HEK293 (cell line): ENCODE results near the gene ARHGAP6.

Experiments used
- CTCF ChIA-PET: fragments of 350-600 bp; formaldehyde crosslinking; extraction: SDS; loops from one replicate; lab custom pipeline; 2021; ENCODE audit warnings: antibody characterized with exemption; lab: Yijun Ruan, JAX
- POLR2A ChIA-PET: fragments of 300-600 bp; formaldehyde crosslinking; extraction: SDS; loops from one replicate; lab custom pipeline; 2020; ENCODE audit warnings: antibody characterized with exemption, inconsistent platforms; lab: Yijun Ruan, JAX
- H3K27ac ChIP-seq: fragments of 200-500 bp; sonication (Bioruptor generic); 2 replicates; pipeline ENCODE4 v1.5.1; 2014; ENCODE audit warnings: low read depth, low read length, control low read depth, inconsistent platforms; ENCODE audit errors: extremely low read depth
- H3K36me3 ChIP-seq, 2 experiments: fragments of 200-500 bp in 1 of 2; sonication (Bioruptor generic) in 1 of 2; 1 replicate in 1 of 2; 2 replicates in 1 of 2; pipeline ENCODE4 v1.5.1; 2014 to 2017; ENCODE audit warnings: inconsistent platforms in 2 of 2, low read length in 2 of 2; ENCODE audit not compliant: control insufficient read depth in 2 of 2, insufficient read depth in 1 of 2
- H3K4me1 ChIP-seq: fragments of 200-500 bp; sonication (Bioruptor generic); 2 replicates; pipeline ENCODE4 v1.5.1; 2014; ENCODE audit warnings: mild to moderate bottlenecking, low read length, inconsistent platforms; ENCODE audit not compliant: control insufficient read depth, insufficient read depth
- H3K4me3 ChIP-seq: 2 replicates; pipeline ENCODE4 v1.5.1; 2011; ENCODE audit warnings: low read depth, mild to moderate bottlenecking, control low read depth, low read length, moderate library complexity
- H3K9me3 ChIP-seq: fragments of 200-500 bp; sonication (Bioruptor generic); 2 replicates; pipeline ENCODE4 v1.5.1; 2014; ENCODE audit warnings: low read depth, low read length, inconsistent platforms; ENCODE audit not compliant: control insufficient read depth, insufficient read depth
- FEZF1 ChIP-seq: fragments of 450-650 bp; formaldehyde crosslinking; IDR thresholded peaks from 2 replicates; pipeline ENCODE4 v1.5.1; 2016; ENCODE audit warnings: missing biosample characterization, missing genetic modification characterization
- HOXD13 ChIP-seq: sonication (generic); formaldehyde crosslinking; IDR thresholded peaks from 2 replicates; pipeline ENCODE4 v1.8.0; 2022; ENCODE audit warnings: missing genetic modification reagents, borderline replicate concordance
- SP2 ChIP-seq: fragments of 450-650 bp; formaldehyde crosslinking; IDR thresholded peaks from 2 replicates; pipeline ENCODE4 v1.5.1; 2016; ENCODE audit warnings: missing biosample characterization, missing genetic modification characterization
- ZNF132 ChIP-seq: fragments of 450-650 bp; formaldehyde crosslinking; IDR thresholded peaks from 2 replicates; pipeline ENCODE4 v1.5.1; 2017; ENCODE audit warnings: missing biosample characterization, missing genetic modification characterization, borderline replicate concordance
- ZNF202 ChIP-seq: fragments of 450-650 bp; formaldehyde crosslinking; IDR thresholded peaks from 2 replicates; pipeline ENCODE4 v1.5.1; 2016; ENCODE audit warnings: missing biosample characterization, missing genetic modification characterization, borderline replicate concordance
- ZNF248 ChIP-seq: fragments of 450-650 bp; formaldehyde crosslinking; IDR thresholded peaks from 2 replicates; pipeline ENCODE4 v1.5.1; 2017; ENCODE audit warnings: missing biosample characterization, missing genetic modification characterization
- ZNF335 ChIP-seq: fragments of 450-650 bp; formaldehyde crosslinking; conservative IDR thresholded peaks from 2 replicates; pipeline ENCODE4 v1.5.1; 2016; ENCODE audit warnings: missing biosample characterization, missing genetic modification characterization
- ZNF37A ChIP-seq: fragments of 450-650 bp; IDR thresholded peaks from 2 replicates; pipeline ENCODE4 v1.5.1; 2018; ENCODE audit warnings: missing biosample characterization, missing genetic modification characterization
- ZNF510 ChIP-seq: fragments of 450-650 bp; formaldehyde crosslinking; IDR thresholded peaks from 2 replicates; pipeline ENCODE4 v1.5.1; 2018; ENCODE audit warnings: mild to moderate bottlenecking, missing genetic modification characterization, missing biosample characterization; ENCODE audit not compliant: insufficient replicate concordance
- ZNF544 ChIP-seq: fragments of 450-650 bp; formaldehyde crosslinking; IDR thresholded peaks from 2 replicates; pipeline ENCODE4 v1.5.0; 2017; ENCODE audit warnings: missing biosample characterization, missing genetic modification characterization
- ZNF660 ChIP-seq: fragments of 450-650 bp; IDR thresholded peaks from 2 replicates; pipeline ENCODE4 v1.5.1; 2018; ENCODE audit warnings: missing biosample characterization, mild to moderate bottlenecking, missing genetic modification characterization
- TF ChIP-seq, protein P1 (sequence below): fragments of 450-650 bp; formaldehyde crosslinking; IDR thresholded peaks from 2 replicates; pipeline ENCODE4 v1.5.1; 2017; ENCODE audit warnings: missing biosample characterization, missing genetic modification characterization
- TF ChIP-seq, protein P2 (sequence below): fragments of 450-650 bp; formaldehyde crosslinking; IDR thresholded peaks from 2 replicates; pipeline ENCODE4 v1.5.1; 2016; ENCODE audit warnings: missing biosample characterization, missing genetic modification characterization
- TF ChIP-seq, protein P3 (sequence below): fragments of 450-650 bp; formaldehyde crosslinking; IDR thresholded peaks from 2 replicates; pipeline ENCODE4 v1.5.1; 2016; ENCODE audit warnings: missing biosample characterization, missing genetic modification characterization
- TF ChIP-seq, protein P4 (sequence below): fragments of 450-650 bp; formaldehyde crosslinking; IDR thresholded peaks from 2 replicates; pipeline ENCODE4 v1.5.1; 2017; ENCODE audit warnings: missing biosample characterization, missing genetic modification characterization
- TF ChIP-seq, protein P5 (sequence below): fragments of 450-650 bp; formaldehyde crosslinking; IDR thresholded peaks from 2 replicates; pipeline ENCODE4 v1.5.1; 2016; ENCODE audit warnings: missing biosample characterization, missing genetic modification characterization, borderline replicate concordance

Gene ARHGAP6

DNA sequence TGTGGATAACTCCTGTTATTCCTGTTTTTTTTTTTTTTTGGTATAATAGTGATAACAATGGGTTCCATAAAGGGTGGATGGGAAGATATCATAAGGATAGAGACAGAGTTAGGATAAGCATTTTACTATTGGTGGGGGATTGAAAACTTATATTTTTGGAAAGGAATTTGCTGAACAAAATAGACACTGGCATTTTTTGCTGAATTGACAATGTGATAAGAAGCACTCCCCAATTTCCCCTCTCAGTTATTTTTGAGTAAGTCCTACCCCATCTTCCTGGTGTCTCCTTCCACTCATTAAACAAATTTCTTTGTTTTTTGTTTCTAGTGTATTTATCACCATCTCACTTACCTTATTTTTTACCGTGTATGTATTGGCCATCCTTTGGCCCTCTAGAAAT lies 316.7 kb downstream of the ARHGAP6 start:
- Histone ChIP-seq H3K4me3 (no peak overlapping the region), H3K4me1 (no peaks in the 10 kb centered on the region), H3K27ac (no peak overlapping the region)
- ChIA-PET POLR2A (interaction anchor here (0.6 kb wide), 1 partner anchor 191 kb away, joined by 3 read pairs; no protein-coding TSS in a partner anchor), CTCF (no interaction called here)
- TF ChIP-seq, protein P1, sequence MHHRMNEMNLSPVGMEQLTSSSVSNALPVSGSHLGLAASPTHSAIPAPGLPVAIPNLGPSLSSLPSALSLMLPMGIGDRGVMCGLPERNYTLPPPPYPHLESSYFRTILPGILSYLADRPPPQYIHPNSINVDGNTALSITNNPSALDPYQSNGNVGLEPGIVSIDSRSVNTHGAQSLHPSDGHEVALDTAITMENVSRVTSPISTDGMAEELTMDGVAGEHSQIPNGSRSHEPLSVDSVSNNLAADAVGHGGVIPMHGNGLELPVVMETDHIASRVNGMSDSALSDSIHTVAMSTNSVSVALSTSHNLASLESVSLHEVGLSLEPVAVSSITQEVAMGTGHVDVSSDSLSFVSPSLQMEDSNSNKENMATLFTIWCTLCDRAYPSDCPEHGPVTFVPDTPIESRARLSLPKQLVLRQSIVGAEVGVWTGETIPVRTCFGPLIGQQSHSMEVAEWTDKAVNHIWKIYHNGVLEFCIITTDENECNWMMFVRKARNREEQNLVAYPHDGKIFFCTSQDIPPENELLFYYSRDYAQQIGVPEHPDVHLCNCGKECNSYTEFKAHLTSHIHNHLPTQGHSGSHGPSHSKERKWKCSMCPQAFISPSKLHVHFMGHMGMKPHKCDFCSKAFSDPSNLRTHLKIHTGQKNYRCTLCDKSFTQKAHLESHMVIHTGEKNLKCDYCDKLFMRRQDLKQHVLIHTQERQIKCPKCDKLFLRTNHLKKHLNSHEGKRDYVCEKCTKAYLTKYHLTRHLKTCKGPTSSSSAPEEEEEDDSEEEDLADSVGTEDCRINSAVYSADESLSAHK (tag by site-specific recombination) = no peak
- no peak for TF ChIP-seq SP2 (tag by site-specific recombination)
- no peak for TF ChIP-seq ZNF37A (tag by site-specific recombination)
- TF ChIP-seq ZNF248 (tag by site-specific recombination) = no peak
- TF ChIP-seq, protein P2, sequence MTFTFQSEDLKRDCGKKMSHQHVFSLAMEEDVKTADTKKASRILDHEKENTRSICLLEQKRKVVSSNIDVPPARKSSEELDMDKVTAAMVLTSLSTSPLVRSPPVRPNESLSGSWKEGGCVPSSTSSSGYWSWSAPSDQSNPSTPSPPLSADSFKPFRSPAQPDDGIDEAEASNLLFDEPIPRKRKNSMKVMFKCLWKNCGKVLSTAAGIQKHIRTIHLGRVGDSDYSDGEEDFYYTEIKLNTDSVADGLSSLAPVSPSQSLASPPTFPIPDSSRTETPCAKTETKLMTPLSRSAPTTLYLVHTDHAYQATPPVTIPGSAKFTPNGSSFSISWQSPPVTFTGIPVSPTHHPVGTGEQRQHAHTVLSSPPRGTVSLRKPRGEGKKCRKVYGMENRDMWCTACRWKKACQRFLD (tag by site-specific recombination) = no peak
- no peak for TF ChIP-seq ZNF660 (tag by site-specific recombination)
- no peak for TF ChIP-seq ZNF202 (tag by site-specific recombination)
- no peak for TF ChIP-seq ZNF335 (tag by site-specific recombination)
- TF ChIP-seq ZNF132 (tag by site-specific recombination) = no peak
- TF ChIP-seq, protein P3, sequence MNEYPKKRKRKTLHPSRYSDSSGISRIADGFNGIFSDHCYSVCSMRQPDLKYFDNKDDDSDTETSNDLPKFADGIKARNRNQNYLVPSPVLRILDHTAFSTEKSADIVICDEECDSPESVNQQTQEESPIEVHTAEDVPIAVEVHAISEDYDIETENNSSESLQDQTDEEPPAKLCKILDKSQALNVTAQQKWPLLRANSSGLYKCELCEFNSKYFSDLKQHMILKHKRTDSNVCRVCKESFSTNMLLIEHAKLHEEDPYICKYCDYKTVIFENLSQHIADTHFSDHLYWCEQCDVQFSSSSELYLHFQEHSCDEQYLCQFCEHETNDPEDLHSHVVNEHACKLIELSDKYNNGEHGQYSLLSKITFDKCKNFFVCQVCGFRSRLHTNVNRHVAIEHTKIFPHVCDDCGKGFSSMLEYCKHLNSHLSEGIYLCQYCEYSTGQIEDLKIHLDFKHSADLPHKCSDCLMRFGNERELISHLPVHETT (tag by site-specific recombination) = no peak
- no peak for TF ChIP-seq ZNF544 (tag by site-specific recombination)
- TF ChIP-seq, protein P4, sequence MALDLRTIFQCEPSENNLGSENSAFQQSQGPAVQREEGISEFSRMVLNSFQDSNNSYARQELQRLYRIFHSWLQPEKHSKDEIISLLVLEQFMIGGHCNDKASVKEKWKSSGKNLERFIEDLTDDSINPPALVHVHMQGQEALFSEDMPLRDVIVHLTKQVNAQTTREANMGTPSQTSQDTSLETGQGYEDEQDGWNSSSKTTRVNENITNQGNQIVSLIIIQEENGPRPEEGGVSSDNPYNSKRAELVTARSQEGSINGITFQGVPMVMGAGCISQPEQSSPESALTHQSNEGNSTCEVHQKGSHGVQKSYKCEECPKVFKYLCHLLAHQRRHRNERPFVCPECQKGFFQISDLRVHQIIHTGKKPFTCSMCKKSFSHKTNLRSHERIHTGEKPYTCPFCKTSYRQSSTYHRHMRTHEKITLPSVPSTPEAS (tag by site-specific recombination) = no peak
- TF ChIP-seq, protein P5, sequence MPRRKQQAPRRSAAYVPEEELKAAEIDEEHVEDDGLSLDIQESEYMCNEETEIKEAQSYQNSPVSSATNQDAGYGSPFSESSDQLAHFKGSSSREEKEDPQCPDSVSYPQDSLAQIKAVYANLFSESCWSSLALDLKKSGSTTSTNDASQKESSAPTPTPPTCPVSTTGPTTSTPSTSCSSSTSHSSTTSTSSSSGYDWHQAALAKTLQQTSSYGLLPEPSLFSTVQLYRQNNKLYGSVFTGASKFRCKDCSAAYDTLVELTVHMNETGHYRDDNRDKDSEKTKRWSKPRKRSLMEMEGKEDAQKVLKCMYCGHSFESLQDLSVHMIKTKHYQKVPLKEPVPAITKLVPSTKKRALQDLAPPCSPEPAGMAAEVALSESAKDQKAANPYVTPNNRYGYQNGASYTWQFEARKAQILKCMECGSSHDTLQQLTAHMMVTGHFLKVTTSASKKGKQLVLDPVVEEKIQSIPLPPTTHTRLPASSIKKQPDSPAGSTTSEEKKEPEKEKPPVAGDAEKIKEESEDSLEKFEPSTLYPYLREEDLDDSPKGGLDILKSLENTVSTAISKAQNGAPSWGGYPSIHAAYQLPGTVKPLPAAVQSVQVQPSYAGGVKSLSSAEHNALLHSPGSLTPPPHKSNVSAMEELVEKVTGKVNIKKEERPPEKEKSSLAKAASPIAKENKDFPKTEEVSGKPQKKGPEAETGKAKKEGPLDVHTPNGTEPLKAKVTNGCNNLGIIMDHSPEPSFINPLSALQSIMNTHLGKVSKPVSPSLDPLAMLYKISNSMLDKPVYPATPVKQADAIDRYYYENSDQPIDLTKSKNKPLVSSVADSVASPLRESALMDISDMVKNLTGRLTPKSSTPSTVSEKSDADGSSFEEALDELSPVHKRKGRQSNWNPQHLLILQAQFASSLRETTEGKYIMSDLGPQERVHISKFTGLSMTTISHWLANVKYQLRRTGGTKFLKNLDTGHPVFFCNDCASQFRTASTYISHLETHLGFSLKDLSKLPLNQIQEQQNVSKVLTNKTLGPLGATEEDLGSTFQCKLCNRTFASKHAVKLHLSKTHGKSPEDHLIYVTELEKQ (tag by site-specific recombination) = no peak
- TF ChIP-seq HOXD13 (CRISPR knock-in tag) = no peak
- no peak for TF ChIP-seq ZNF510 (tag by site-specific recombination)
- no peak for TF ChIP-seq FEZF1 (tag by site-specific recombination)
- TF ChIP-seq, all 188 proteins: peak for 0
- Histone ChIP-seq H3K9me3 (no peaks in the 10 kb centered on the region), H3K36me3 (no peaks in the 10 kb centered on the region)
